HCT116 (cell line): Measurements from ENCODE around the gene PSMD4. TPM values are rescaled to one million over a fixed set of nuclear protein-coding genes. Genes with fewer than 3 reads are reported as not detected.

ENCODE experiments used
- ATAC-seq: fragments of 200-7000 bp; cut with Tn5 transposase; 2 replicates; pipeline ENCODE4 v1.9.1; 2020; ENCODE audit warnings: mild to moderate bottlenecking, moderate library complexity
- BruUV-seq: library from RNA; stranded (reverse); fragments of 400-500 nt; replicated peaks from 2 replicates; lab custom pipeline; 2021; lab: Mats Ljungman, UMichigan
- CTCF ChIA-PET: fragments of 300-600 bp; sonication (Branson Sonifier 250); formaldehyde crosslinking; loops from one replicate; lab custom pipeline; 2021; ENCODE audit warnings: antibody characterized with exemption; lab: Charles Lee
- POLR2A ChIA-PET: fragments of 300-600, 350-600 bp; sonication (Branson Sonifier 250); formaldehyde crosslinking; loops from one replicate; lab custom pipeline; 2021; ENCODE audit warnings: antibody characterized with exemption; lab: Charles Lee
- RAD21 ChIA-PET, 2 experiments: fragments of 300-600 bp; sonication (Branson Sonifier 250); formaldehyde crosslinking; loops; one replicate each; lab custom pipeline; 2023; ENCODE audit warnings: low total read pairs in 2 of 2; ENCODE audit not compliant: uncharacterized antibody in 2 of 2, unreplicated experiment in 2 of 2, low non-redundant PET in 1 of 2; lab: Charles Lee
- DNase-seq: peaks from one replicate; pipeline ENCODE4 v3.0.0-alpha.2; 2010; ENCODE audit warnings: low read depth, low spot score
- H2AFZ ChIP-seq: fragments of 200-600 bp; shearing (Covaris generic), sonication (generic); 2 replicates; pipeline ENCODE4 v1.6.1; 2017; ENCODE audit warnings: low read depth, mixed run types, mixed read lengths, antibody characterized with exemption, low read length; ENCODE audit not compliant: poor library complexity, severe bottlenecking
- H3K27ac ChIP-seq: 2 replicates; pipeline ENCODE4 v1.5.1; 2012; ENCODE audit warnings: low read depth, low read length
- H3K27me3 ChIP-seq: fragments of 200-600 bp; sonication (generic); 2 replicates; pipeline ENCODE4 v1.6.1; 2016; ENCODE audit warnings: mixed run types, low read length, mixed read lengths; ENCODE audit not compliant: insufficient read depth
- H3K36me3 ChIP-seq, 2 experiments: fragments of 200-500 bp in 1 of 2; fragments of 200-600 bp in 1 of 2; sonication (Bioruptor generic) in 1 of 2; sonication (generic) in 1 of 2; 2 replicates each; pipeline versions ENCODE4 v1.5.1 to v1.6.1; 2014 to 2016; ENCODE audit warnings: low read length in 2 of 2, inconsistent platforms in 1 of 2, mixed read lengths in 1 of 2, mixed run types in 1 of 2; ENCODE audit not compliant: insufficient read depth in 2 of 2, control insufficient read depth in 1 of 2
- H3K4me1 ChIP-seq, 2 experiments: fragments of 200-600 bp in 1 of 2; sonication (generic) in 1 of 2; 2 replicates each; pipeline versions ENCODE4 v1.5.1 to v1.6.1; 2012 to 2017; ENCODE audit warnings: low read length in 2 of 2, inconsistent platforms in 1 of 2, mild to moderate bottlenecking in 1 of 2, mixed read lengths in 1 of 2, mixed run types in 1 of 2, moderate library complexity in 1 of 2; ENCODE audit not compliant: insufficient read depth in 2 of 2, control insufficient read depth in 1 of 2
- H3K4me2 ChIP-seq: fragments of 200-600 bp; sonication (generic); 2 replicates; pipeline ENCODE4 v1.6.1; 2017; ENCODE audit warnings: mixed run types, low read length, mixed read lengths
- H3K4me3 ChIP-seq, 2 experiments: fragments of 200-600 bp in 1 of 2; sonication (generic) in 1 of 2; replicated peaks in 1 of 2; 2 replicates each; pipeline ENCODE4 v1.5.1; 2011 to 2016; ENCODE audit warnings: low read length in 2 of 2, control low read depth in 1 of 2, low read depth in 1 of 2, mild to moderate bottlenecking in 1 of 2, mixed read lengths in 1 of 2, mixed run types in 1 of 2
- H3K79me2 ChIP-seq: fragments of 200-600 bp; sonication (generic); 2 replicates; pipeline ENCODE4 v1.6.1; 2017; ENCODE audit warnings: mild to moderate bottlenecking, mixed run types, low read length, moderate library complexity, mixed read lengths; ENCODE audit not compliant: insufficient read depth
- H3K9ac ChIP-seq: fragments of 200-600 bp; sonication (generic); 2 replicates; pipeline ENCODE4 v1.6.1; 2016; ENCODE audit warnings: low read length, mixed read lengths
- H3K9me2 ChIP-seq: fragments of 200-600 bp; sonication (generic), shearing (Covaris generic); 2 replicates; pipeline ENCODE4 v1.6.1; 2017; ENCODE audit warnings: mixed run types, mild to moderate bottlenecking, moderate library complexity; ENCODE audit not compliant: insufficient read depth
- H3K9me3 ChIP-seq, 2 experiments: fragments of 200-500 bp in 1 of 2; fragments of 200-600 bp in 1 of 2; sonication (Bioruptor generic) in 1 of 2; sonication (generic) in 1 of 2; 2 replicates each; pipeline ENCODE4 v1.6.1; 2014 to 2017; ENCODE audit warnings: low read length in 2 of 2, mixed read lengths in 2 of 2, inconsistent platforms in 1 of 2, low read depth in 1 of 2, mild to moderate bottlenecking in 1 of 2, mixed run types in 1 of 2, moderate library complexity in 1 of 2; ENCODE audit not compliant: control insufficient read depth in 1 of 2, insufficient read depth in 1 of 2
- H4K20me1 ChIP-seq: fragments of 200-600 bp; sonication (generic), shearing (Covaris generic); 2 replicates; pipeline ENCODE4 v1.6.1; 2017; ENCODE audit warnings: mixed run types, mild to moderate bottlenecking, moderate library complexity; ENCODE audit not compliant: insufficient read depth
- CBX3 ChIP-seq: IDR thresholded peaks from 2 replicates; pipeline ENCODE4 v1.6.1; 2012; ENCODE audit warnings: low read depth
- CEBPB ChIP-seq: IDR thresholded peaks from 2 replicates; pipeline ENCODE4 v1.6.1; 2012; ENCODE audit warnings: low read depth
- EGR1 ChIP-seq: IDR thresholded peaks from 2 replicates; pipeline ENCODE4 v1.6.1; 2012; ENCODE audit warnings: low read depth
- ELF1 ChIP-seq: IDR thresholded peaks from 2 replicates; pipeline ENCODE4 v1.6.1; 2012; ENCODE audit warnings: low read depth, borderline replicate concordance
- EZH2phosphoT487 ChIP-seq: fragments of 200-600 bp; IDR thresholded peaks from 2 replicates; pipeline ENCODE4 v1.6.1; 2018; ENCODE audit warnings: antibody characterized with exemption, borderline replicate concordance
- FOSL1 ChIP-seq: IDR thresholded peaks from 2 replicates; pipeline ENCODE4 v1.6.1; 2012; ENCODE audit warnings: low read depth
- JUND ChIP-seq: IDR thresholded peaks from 2 replicates; pipeline ENCODE4 v1.6.1; 2012
- POLR2A ChIP-seq: IDR thresholded peaks from 2 replicates; pipeline ENCODE4 v1.7.0; 2011; ENCODE audit warnings: borderline replicate concordance; ENCODE audit not compliant: insufficient read depth, insufficient read length; ENCODE audit errors: extremely low read depth
- POLR2AphosphoS5 ChIP-seq: IDR thresholded peaks from 2 replicates; pipeline ENCODE4 v1.6.1; 2011; ENCODE audit warnings: mild to moderate bottlenecking, low read depth, low read length, moderate library complexity
- SIN3A ChIP-seq: IDR thresholded peaks from 2 replicates; pipeline ENCODE4 v1.6.1; 2012; ENCODE audit warnings: low read depth
- SP1 ChIP-seq: IDR thresholded peaks from 2 replicates; pipeline ENCODE4 v1.6.1; 2012; ENCODE audit warnings: low read depth
- SRF ChIP-seq: IDR thresholded peaks from 2 replicates; pipeline ENCODE4 v1.6.1; 2012; ENCODE audit warnings: low read depth
- TCF7L2 ChIP-seq: IDR thresholded peaks from 2 replicates; pipeline ENCODE4 v1.7.0; 2011; ENCODE audit warnings: borderline replicate concordance, inconsistent platforms; ENCODE audit not compliant: insufficient read depth, insufficient read length; ENCODE audit errors: extremely low read depth
- YY1 ChIP-seq: IDR thresholded peaks from 2 replicates; pipeline ENCODE4 v1.6.1; 2011; ENCODE audit warnings: low read length, low read depth, moderate library complexity, mild to moderate bottlenecking; ENCODE audit not compliant: insufficient replicate concordance; ENCODE audit errors: extremely low read depth
- ZFX ChIP-seq: fragments of 450-650 bp; IDR thresholded peaks from 2 replicates; pipeline ENCODE4 v1.6.1; 2017
- ZNF274 ChIP-seq: fragments of 200-500 bp; sonication (Bioruptor generic); IDR thresholded peaks from 2 replicates; pipeline ENCODE4 v1.6.1; 2014; ENCODE audit warnings: mild to moderate bottlenecking, low read depth, low read length, inconsistent platforms
- intact Hi-C: fragments of 100-400 bp; cut with micrococcal nuclease; formaldehyde crosslinking; loops from 2 replicates; pipeline ENCODE4 v1.10.0; 2022
- total RNA-seq: library from RNA; stranded (reverse); gene quantifications from one replicate; pipeline ENCODE4 v1.2.1, GENCODE V29; 2021; ENCODE audit not compliant: unreplicated experiment
- TF ChIP-seq, protein P1 (sequence below): IDR thresholded peaks from 2 replicates; pipeline ENCODE4 v1.6.1; 2012; ENCODE audit warnings: low read depth
- TF ChIP-seq, protein P2 (sequence below): IDR thresholded peaks from 2 replicates; pipeline ENCODE4 v1.6.1; 2012
- TF ChIP-seq, protein P3 (sequence below), 3 experiments: fragments of 200-600 bp in 1 of 3; sonication (generic) in 1 of 3; IDR thresholded peaks in 2 of 3; conservative IDR thresholded peaks in 1 of 3; 2 replicates each; pipeline ENCODE4 v1.5.1; 2012 to 2017; ENCODE audit warnings: low read depth in 2 of 3, low read length in 2 of 3, antibody characterized with exemption in 1 of 3, borderline replicate concordance in 1 of 3, control low read depth in 1 of 3, mild to moderate bottlenecking in 1 of 3, mixed read lengths in 1 of 3, mixed run types in 1 of 3, moderate library complexity in 1 of 3; ENCODE audit not compliant: insufficient read depth in 1 of 3
- TF ChIP-seq, protein P4 (sequence below): IDR thresholded peaks from 2 replicates; pipeline ENCODE4 v1.6.1; 2012

The PSMD4 gene
- total RNA-seq, 1 experiment from 2014 or later, result 225 TPM

GRCh38 chr1:151287341-151287699 lies 32.8 kb downstream of the PSMD4 start:
- Histone ChIP-seq H3K4me2 (no peak overlapping the region), H3K4me3 (no peak overlapping the region), H3K27ac (no peak overlapping the region), H3K27me3 (no peaks in the 10 kb centered on the region), H3K9ac (no peak overlapping the region), H4K20me1 (no peaks in the 10 kb centered on the region), H3K9me2 (no peaks in the 10 kb centered on the region), H3K79me2 (peaks cover 22% of the 10 kb centered on the region), H3K4me1 (peaks cover 6 to 13% of the 10 kb centered on the region in 2 experiments), H3K9me3 (no peaks in the 10 kb centered on the region), H2AFZ (no peak overlapping the region), H3K36me3 (peaks cover 8 to 12% of the 10 kb centered on the region in 2 experiments; a peak in 3 of 4 replicates)
- BruUV-seq, result no TSS peak
- ATAC-seq (no peak), DNase-seq (no peak)
- ChIA-PET CTCF (no interaction called here), RAD21 (no interaction called here), POLR2A (no interaction called here)
- intact Hi-C loops, result no loop called here
- TF ChIP-seq ELF1, result no peak
- TF ChIP-seq TCF7L2, result no peak
- TF ChIP-seq ZFX, result no peak
- no peak for TF ChIP-seq POLR2AphosphoS5
- TF ChIP-seq FOSL1, result no peak
- no peak for TF ChIP-seq JUND
- TF ChIP-seq, protein P1, sequence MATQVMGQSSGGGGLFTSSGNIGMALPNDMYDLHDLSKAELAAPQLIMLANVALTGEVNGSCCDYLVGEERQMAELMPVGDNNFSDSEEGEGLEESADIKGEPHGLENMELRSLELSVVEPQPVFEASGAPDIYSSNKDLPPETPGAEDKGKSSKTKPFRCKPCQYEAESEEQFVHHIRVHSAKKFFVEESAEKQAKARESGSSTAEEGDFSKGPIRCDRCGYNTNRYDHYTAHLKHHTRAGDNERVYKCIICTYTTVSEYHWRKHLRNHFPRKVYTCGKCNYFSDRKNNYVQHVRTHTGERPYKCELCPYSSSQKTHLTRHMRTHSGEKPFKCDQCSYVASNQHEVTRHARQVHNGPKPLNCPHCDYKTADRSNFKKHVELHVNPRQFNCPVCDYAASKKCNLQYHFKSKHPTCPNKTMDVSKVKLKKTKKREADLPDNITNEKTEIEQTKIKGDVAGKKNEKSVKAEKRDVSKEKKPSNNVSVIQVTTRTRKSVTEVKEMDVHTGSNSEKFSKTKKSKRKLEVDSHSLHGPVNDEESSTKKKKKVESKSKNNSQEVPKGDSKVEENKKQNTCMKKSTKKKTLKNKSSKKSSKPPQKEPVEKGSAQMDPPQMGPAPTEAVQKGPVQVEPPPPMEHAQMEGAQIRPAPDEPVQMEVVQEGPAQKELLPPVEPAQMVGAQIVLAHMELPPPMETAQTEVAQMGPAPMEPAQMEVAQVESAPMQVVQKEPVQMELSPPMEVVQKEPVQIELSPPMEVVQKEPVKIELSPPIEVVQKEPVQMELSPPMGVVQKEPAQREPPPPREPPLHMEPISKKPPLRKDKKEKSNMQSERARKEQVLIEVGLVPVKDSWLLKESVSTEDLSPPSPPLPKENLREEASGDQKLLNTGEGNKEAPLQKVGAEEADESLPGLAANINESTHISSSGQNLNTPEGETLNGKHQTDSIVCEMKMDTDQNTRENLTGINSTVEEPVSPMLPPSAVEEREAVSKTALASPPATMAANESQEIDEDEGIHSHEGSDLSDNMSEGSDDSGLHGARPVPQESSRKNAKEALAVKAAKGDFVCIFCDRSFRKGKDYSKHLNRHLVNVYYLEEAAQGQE, result no peak
- no peak for TF ChIP-seq YY1
- no peak for TF ChIP-seq SRF
- TF ChIP-seq SP1, result no peak
- no peak for TF ChIP-seq EGR1
- TF ChIP-seq, protein P2, sequence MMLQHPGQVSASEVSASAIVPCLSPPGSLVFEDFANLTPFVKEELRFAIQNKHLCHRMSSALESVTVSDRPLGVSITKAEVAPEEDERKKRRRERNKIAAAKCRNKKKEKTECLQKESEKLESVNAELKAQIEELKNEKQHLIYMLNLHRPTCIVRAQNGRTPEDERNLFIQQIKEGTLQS, result no peak
- TF ChIP-seq POLR2A, result no peak
- TF ChIP-seq, protein P3, sequence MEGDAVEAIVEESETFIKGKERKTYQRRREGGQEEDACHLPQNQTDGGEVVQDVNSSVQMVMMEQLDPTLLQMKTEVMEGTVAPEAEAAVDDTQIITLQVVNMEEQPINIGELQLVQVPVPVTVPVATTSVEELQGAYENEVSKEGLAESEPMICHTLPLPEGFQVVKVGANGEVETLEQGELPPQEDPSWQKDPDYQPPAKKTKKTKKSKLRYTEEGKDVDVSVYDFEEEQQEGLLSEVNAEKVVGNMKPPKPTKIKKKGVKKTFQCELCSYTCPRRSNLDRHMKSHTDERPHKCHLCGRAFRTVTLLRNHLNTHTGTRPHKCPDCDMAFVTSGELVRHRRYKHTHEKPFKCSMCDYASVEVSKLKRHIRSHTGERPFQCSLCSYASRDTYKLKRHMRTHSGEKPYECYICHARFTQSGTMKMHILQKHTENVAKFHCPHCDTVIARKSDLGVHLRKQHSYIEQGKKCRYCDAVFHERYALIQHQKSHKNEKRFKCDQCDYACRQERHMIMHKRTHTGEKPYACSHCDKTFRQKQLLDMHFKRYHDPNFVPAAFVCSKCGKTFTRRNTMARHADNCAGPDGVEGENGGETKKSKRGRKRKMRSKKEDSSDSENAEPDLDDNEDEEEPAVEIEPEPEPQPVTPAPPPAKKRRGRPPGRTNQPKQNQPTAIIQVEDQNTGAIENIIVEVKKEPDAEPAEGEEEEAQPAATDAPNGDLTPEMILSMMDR (IDR thresholded peaks at IDR 0.05 in 2 of 3, conservative IDR thresholded peaks at IDR 0.05 in 1 of 3; ENCODE audit: borderline replicate concordance in 1 of 3, insufficient read depth in 1 of 3, low read depth in 2 of 3, low read length in 2 of 3), result no peak
- no peak for TF ChIP-seq EZH2phosphoT487
- TF ChIP-seq, protein P4, sequence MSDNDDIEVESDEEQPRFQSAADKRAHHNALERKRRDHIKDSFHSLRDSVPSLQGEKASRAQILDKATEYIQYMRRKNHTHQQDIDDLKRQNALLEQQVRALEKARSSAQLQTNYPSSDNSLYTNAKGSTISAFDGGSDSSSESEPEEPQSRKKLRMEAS, result no peak
- no peak for TF ChIP-seq SIN3A
- no peak for TF ChIP-seq CEBPB
- no peak for TF ChIP-seq ZNF274
- no peak for TF ChIP-seq CBX3
